ENCODE measurements around the gene MED8.
A peak's percentile ranks its signal among the peaks of the same experiment; 100 is the strongest.

The MED8 gene

DNA sequence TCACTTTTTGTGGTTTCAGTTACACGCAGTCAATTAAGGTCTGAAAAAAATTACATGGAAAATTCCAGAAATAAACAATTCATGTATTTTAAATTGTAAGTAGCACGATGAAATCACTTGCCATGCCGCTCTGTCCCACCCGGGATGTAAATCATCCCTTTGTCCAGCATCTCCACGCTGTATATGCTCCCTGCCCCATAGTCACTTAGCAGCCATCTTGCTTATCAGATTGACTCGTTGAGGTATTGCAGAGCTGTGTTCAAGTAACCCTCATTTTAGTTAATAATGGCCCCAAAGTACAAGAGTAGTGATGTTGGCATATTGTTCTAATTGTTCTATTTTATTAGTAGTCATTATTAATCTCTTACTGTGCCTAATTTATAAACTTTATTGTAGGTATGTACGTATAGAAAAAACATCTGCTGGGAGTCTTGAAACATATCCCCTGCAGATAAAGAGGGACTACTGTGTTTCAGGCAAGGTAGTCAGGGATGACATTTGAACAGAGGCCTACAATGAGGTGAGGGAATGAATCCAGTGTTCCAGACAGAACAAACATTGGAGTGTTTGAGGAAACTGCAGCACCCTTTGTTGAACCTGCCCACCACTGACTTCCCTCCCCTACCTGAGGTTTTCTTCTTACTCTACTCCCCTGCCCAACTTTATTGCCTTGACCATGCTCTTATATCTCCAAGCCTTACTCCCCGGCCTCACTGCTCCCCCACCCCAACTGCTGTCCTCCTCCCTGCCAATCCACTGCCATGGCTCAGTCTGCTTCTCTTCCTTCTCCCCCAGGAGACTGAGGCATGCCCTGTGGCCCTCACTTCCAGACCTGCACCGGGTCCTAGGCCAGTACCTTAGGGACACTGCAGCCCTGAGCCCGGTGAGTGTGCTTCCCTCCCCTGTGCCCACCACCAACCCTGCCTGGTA lies 37.9 kb downstream of the MED8 start:
- DNase-seq, result no peak
- Histone ChIP-seq H3K4me3 (ENCODE audit: low read depth, low read length) (no peak overlapping the region), H3K4me1 (no peaks in the 10 kb centered on the region), H3K27me3 (no peaks in the 10 kb centered on the region), H3K9me3 (no peaks in the 10 kb centered on the region), H3K36me3 (no peaks in the 10 kb centered on the region)
- TF ChIP-seq, protein P1, sequence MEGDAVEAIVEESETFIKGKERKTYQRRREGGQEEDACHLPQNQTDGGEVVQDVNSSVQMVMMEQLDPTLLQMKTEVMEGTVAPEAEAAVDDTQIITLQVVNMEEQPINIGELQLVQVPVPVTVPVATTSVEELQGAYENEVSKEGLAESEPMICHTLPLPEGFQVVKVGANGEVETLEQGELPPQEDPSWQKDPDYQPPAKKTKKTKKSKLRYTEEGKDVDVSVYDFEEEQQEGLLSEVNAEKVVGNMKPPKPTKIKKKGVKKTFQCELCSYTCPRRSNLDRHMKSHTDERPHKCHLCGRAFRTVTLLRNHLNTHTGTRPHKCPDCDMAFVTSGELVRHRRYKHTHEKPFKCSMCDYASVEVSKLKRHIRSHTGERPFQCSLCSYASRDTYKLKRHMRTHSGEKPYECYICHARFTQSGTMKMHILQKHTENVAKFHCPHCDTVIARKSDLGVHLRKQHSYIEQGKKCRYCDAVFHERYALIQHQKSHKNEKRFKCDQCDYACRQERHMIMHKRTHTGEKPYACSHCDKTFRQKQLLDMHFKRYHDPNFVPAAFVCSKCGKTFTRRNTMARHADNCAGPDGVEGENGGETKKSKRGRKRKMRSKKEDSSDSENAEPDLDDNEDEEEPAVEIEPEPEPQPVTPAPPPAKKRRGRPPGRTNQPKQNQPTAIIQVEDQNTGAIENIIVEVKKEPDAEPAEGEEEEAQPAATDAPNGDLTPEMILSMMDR (IDR thresholded peaks at IDR 0.05; ENCODE audit: low read depth, low read length), result no peak

DNA sequence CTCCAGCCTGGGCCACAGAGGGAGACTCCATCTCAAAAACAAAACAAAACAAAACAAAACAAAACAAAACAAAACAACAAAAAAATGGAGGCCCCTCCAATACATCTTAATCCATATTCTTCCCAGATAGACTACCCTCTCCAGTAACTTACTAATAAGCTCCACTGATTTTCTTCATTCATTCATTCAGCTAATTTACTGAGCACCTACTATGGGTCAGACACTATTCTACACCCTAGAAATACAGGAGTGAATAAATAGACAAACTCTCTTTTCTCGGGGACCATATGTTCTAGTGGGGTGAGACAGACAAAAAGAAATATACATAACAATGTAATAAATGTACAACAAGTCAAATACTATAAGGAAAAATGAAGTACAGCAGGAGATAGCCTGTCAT lies 38.6 kb downstream of the MED8 start:
- Histone ChIP-seq H3K4me3 (ENCODE audit: low read depth, low read length) (no peak overlapping the region), H3K9me3 (no peaks in the 10 kb centered on the region), H3K4me1 (no peaks in the 10 kb centered on the region), H3K27me3 (no peaks in the 10 kb centered on the region), H3K36me3 (no peaks in the 10 kb centered on the region)
- DNase-seq, result no peak
- TF ChIP-seq, protein P1 (IDR thresholded peaks at IDR 0.05; ENCODE audit: low read depth, low read length), result no peak

DNA sequence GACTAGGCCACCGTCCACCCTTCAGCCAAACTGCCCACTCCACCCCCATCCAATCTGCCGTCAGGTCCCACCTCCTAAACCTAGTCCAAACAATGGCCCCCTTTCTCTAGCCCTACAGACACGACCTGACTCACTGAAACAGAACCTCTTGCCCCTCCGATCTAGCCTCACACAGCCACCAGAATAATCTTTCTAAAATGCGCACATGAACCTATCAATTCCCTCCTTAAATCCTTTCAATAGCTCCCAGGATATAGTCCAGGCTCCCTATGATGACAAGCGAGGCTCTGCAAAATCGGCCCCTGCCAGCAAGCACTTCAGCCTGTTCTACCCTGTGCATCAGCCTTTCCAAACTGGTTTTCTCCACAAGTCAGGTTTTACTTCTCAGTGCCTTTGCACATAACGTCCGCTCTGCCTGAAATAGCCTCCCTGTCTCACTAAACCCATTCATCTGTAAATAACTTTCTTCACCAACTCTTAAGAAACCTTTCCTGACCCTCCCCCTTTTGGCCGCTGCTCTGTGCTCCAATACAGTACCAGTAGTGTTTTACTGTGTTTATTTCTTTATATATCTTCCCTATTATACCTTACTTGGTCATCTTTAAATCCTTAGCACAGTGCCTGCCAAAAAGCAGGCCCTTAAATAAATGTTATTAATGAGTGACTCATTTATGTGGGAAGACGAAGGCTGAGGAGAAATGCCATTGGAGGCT lies 39.9 kb downstream of the MED8 start:
- TF ChIP-seq, protein P1 (IDR thresholded peaks at IDR 0.05; ENCODE audit: low read depth, low read length), result no peak
- Histone ChIP-seq H3K36me3 (no peaks in the 10 kb centered on the region), H3K27me3 (no peaks in the 10 kb centered on the region), H3K4me1 (no peaks in the 10 kb centered on the region), H3K4me3 (ENCODE audit: low read depth, low read length) (peak overlapping the region; percentile 52), H3K9me3 (no peaks in the 10 kb centered on the region)
- DNase-seq, result no peak

DNA sequence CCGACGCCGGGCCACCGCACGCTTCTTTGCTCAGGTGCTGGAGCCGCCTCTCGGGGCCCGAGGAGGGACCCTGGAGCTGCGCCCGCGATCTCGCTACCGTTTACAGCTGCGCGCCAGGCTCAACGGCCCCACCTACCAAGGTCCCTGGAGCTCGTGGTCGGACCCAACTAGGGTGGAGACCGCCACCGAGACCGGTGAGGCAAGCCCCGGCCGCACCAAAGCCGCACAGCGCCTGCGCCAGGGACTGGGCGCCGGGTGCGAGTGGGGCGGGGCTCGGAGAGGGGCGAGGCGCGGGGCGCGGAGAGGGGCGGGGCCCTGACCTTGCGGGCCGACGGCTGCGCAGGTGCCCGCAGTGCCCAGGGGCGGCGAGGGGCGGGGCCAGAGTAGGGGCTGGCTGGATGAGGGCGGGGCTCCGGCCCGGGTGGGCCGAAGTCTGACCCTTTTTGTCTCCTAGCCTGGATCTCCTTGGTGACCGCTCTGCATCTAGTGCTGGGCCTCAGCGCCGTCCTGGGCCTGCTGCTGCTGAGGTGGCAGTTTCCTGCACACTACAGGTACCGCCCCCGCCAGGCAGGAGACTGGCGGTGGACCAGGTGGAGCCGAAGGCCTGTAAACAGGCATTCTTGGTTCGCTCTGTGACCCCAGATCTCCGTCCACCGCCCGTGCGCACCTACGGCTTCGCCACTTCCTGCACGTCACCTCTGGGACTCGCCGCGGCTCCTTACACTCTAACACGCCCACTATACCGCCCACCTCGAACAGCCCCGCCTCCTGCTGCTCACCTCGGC lies 40.6 kb downstream of the MED8 start:
- TF ChIP-seq, protein P1 (IDR thresholded peaks at IDR 0.05; ENCODE audit: low read depth, low read length), result no peak
- Histone ChIP-seq H3K4me1 (no peaks in the 10 kb centered on the region), H3K4me3 (ENCODE audit: low read depth, low read length) (peak overlapping the region; percentile 60), H3K9me3 (no peaks in the 10 kb centered on the region), H3K27me3 (no peaks in the 10 kb centered on the region), H3K36me3 (no peaks in the 10 kb centered on the region)
- DNase-seq, result peak; percentile 84

DNA sequence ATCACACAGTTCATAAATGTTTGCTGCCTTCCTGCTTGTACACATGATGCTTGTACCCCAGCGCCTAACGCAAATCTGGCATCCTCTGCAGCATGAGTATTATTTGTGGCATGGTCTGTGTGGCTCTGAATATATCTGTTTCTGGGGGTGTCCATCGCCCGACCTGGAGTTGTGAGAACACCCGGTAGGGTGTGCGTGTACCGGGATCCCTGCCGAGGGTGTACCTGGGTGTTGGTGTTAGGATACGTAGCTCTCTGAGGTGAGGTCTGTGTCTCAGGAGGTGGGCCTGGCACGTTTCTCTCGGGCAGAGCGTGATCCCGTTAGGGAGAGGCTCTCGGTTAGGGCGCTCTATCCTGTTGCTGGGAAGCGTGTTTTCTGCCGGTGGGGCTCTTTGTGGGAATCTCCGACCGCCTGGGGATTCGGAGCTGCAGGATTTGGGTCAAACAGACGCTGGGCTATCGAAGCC lies 41.2 kb downstream of the MED8 start:
- DNase-seq, result no peak
- H3K4me1 ChIP-seq, result no peaks in the 10 kb centered on the region
- TF ChIP-seq, protein P1 (IDR thresholded peaks at IDR 0.05; ENCODE audit: low read depth, low read length), result no peak
- no peaks in the 10 kb centered on the region for H3K9me3 ChIP-seq
- H3K36me3 ChIP-seq, result no peaks in the 10 kb centered on the region
- H3K27me3 ChIP-seq, result no peaks in the 10 kb centered on the region
- peak overlapping the region; percentile 60 for H3K4me3 ChIP-seq (ENCODE audit: low read depth, low read length)

Measured in BE2C (cell line).